GM12878 (cell line): Measurements from ENCODE around the gene UBAC2. TPM values are rescaled to one million over a fixed set of nuclear protein-coding genes. Genes with fewer than 3 reads are reported as not detected.

Experiments
- BCL11A ChIP-seq: IDR thresholded peaks from 2 replicates; pipeline ENCODE4 v1.6.1; 2011; ENCODE audit warnings: low read depth, low read length
- CHD4 ChIP-seq: fragments of 200-600 bp; sonication (generic); IDR thresholded peaks from 2 replicates; pipeline ENCODE4 v1.6.1; 2016; ENCODE audit warnings: mild to moderate bottlenecking
- ETV6 ChIP-seq, 2 experiments: fragments of 450-650 bp in 1 of 2; IDR thresholded peaks in 1 of 2; conservative IDR thresholded peaks in 1 of 2; 2 replicates each; pipeline ENCODE4 v1.6.1; 2014; ENCODE audit warnings: antibody characterized with exemption in 1 of 2, borderline replicate concordance in 1 of 2, low read depth in 1 of 2, mild to moderate bottlenecking in 1 of 2, moderate library complexity in 1 of 2
- MEF2B ChIP-seq: fragments of 450-650 bp; IDR thresholded peaks from 2 replicates; pipeline ENCODE4 v1.6.1; 2018; ENCODE audit warnings: mild to moderate bottlenecking, moderate library complexity; ENCODE audit not compliant: partially characterized antibody, poor library complexity, severe bottlenecking
- MTA2 ChIP-seq: fragments of 450-650 bp; IDR thresholded peaks from 2 replicates; pipeline ENCODE4 v1.6.1; 2016; ENCODE audit warnings: low read depth, mild to moderate bottlenecking, moderate library complexity
- NFIC ChIP-seq: IDR thresholded peaks from 2 replicates; pipeline ENCODE4 v1.6.1; 2012; ENCODE audit warnings: low read depth, mild to moderate bottlenecking, inconsistent platforms, low read length, moderate library complexity
- POLR2A ChIP-seq: IDR thresholded peaks from 2 replicates; pipeline ENCODE4 v1.6.1; 2011; ENCODE audit warnings: low read depth, mild to moderate bottlenecking, low read length
- WRNIP1 ChIP-seq: IDR thresholded peaks from 2 replicates; pipeline ENCODE4 v1.6.1; 2011; ENCODE audit warnings: low read depth, low read length, improper control_type of control experiment, borderline replicate concordance
- ZSCAN29 ChIP-seq: fragments of 450-650 bp; IDR thresholded peaks from 2 replicates; pipeline ENCODE4 v1.6.1; 2017; ENCODE audit warnings: mild to moderate bottlenecking, moderate library complexity
- polyA plus RNA-seq, 11 experiments: library from polyadenylated mRNA; depleted of rRNA in 4 of 11; unstranded in 6 of 11; stranded (reverse) in 5 of 11; fragments of >200 nt; fragmentation: Nextera tagmentation in 4 of 11; fragmentation: Illumina TruSeq in 1 of 11; extraction: Ambion mirVana in 4 of 11; extraction: Trizol in 1 of 11; gene quantifications; 1 replicate in 1 of 11; 2 replicates in 10 of 11; pipeline versions ENCODE4 v1.2.1 to v1.2.3, GENCODE V29; 2011 to 2016; ENCODE audit warnings: inconsistent platforms in 2 of 11, missing spikeins in 2 of 11, low read depth in 1 of 11
- total RNA-seq, 4 experiments: library from RNA; depleted of rRNA in 3 of 4; stranded (reverse); fragments of >200 nt in 3 of 4; fragmentation: Illumina TruSeq in 1 of 4; extraction: Trizol in 1 of 4; gene quantifications; 2 replicates each; pipeline versions ENCODE4 v1.2.1 to v1.2.3, GENCODE V29; 2013 to 2021
- TF ChIP-seq, protein P1 (sequence below): fragments of 450-650 bp; IDR thresholded peaks from 2 replicates; pipeline ENCODE4 v1.6.1; 2016; ENCODE audit warnings: mild to moderate bottlenecking
- TF ChIP-seq, protein P2 (sequence below): IDR thresholded peaks from 2 replicates; pipeline ENCODE4 v1.6.1; 2012; ENCODE audit warnings: low read length, inconsistent platforms
- TF ChIP-seq, protein P3 (sequence below): IDR thresholded peaks from 2 replicates; pipeline ENCODE4 v1.6.1; 2012; ENCODE audit warnings: improper control_type of control experiment, low read depth, low read length; ENCODE audit not compliant: insufficient replicate concordance
- TF ChIP-seq, protein P4 (sequence below): IDR thresholded peaks from 2 replicates; pipeline ENCODE4 v1.6.1; 2011; ENCODE audit warnings: borderline replicate concordance, low read depth, mild to moderate bottlenecking, moderate library complexity, mixed read lengths, low read length; ENCODE audit not compliant: insufficient read depth; ENCODE audit errors: extremely low read length

The UBAC2 gene
- total and polyA plus RNA-seq, 10 of the 15 experiments (the other 5 are each of a cell fraction or from before 2014, with no cell fraction given) = 3.0 to 54.6 (median 17.4) TPM

DNA sequence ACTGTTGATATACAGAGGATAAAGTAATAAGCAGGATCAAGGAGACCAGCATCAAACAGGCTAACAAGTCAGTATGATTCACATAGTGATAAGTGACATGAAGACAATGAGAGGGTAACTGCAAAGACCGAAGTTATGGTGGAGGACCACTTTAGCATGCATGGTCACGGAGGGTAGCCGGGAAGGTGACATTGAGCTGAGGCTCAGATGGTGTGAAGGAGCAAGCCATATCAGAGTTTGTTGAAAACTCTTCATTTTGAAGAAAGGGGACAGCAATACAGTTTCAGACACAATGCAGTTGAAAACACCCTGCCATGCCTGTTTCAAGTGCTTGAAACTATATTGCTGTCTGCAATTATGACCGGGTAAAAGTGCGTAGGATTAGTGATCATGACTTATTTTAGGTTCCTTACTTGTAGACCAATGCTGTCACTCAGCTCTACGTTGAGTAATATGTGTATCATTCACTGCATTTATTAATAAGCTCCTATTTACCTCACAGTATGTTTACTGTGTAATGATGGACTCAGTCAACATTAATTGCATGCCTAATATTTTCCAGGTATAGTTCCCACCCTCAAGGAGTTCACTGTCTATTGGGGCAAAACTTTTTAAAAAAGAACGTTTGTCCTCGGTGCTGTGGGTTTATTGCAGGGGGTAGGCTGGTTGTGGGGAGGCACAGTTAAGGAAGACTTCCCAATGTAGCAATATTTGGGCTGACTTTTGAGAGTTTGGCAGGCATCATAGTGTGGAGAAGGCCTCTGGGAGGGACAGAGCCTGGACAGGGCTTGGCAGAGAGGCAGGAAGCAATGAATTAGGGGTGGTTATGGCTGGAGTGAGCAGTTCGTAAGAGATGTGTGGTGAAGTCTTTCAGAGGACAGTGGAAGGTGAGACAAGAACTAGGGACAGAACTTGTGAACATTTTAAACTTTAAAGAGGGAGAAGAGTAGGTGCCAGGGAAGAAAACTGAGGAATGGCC is 3.2 kb downstream of the UBAC2 start (continued):
- TF ChIP-seq, protein P1, sequence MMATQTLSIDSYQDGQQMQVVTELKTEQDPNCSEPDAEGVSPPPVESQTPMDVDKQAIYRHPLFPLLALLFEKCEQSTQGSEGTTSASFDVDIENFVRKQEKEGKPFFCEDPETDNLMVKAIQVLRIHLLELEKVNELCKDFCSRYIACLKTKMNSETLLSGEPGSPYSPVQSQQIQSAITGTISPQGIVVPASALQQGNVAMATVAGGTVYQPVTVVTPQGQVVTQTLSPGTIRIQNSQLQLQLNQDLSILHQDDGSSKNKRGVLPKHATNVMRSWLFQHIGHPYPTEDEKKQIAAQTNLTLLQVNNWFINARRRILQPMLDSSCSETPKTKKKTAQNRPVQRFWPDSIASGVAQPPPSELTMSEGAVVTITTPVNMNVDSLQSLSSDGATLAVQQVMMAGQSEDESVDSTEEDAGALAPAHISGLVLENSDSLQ = peak; percentile 94
- TF ChIP-seq WRNIP1 (no peak), NFIC (peak; percentile 63; the same call in 1 of the 2 replicates), MTA2 (no peak), ZSCAN29 (no peak), POLR2A (no peak), CHD4 (0 out of 2 replicates have a peak, but pooled peaks have one; percentile 81), BCL11A (peak; percentile 75), MEF2B (peak; percentile 25), ETV6 (conservative IDR thresholded peaks at IDR 0.05 in 1 of 2, IDR thresholded peaks at IDR 0.05 in 1 of 2; ENCODE audit: borderline replicate concordance in 1 of 2, low read depth in 1 of 2) (peak in 1 of 2 experiments; percentile 17; a peak in 1 of 4 replicates)
- TF ChIP-seq, protein P2, sequence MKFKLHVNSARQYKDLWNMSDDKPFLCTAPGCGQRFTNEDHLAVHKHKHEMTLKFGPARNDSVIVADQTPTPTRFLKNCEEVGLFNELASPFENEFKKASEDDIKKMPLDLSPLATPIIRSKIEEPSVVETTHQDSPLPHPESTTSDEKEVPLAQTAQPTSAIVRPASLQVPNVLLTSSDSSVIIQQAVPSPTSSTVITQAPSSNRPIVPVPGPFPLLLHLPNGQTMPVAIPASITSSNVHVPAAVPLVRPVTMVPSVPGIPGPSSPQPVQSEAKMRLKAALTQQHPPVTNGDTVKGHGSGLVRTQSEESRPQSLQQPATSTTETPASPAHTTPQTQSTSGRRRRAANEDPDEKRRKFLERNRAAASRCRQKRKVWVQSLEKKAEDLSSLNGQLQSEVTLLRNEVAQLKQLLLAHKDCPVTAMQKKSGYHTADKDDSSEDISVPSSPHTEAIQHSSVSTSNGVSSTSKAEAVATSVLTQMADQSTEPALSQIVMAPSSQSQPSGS = peak; percentile 79
- TF ChIP-seq, protein P3, sequence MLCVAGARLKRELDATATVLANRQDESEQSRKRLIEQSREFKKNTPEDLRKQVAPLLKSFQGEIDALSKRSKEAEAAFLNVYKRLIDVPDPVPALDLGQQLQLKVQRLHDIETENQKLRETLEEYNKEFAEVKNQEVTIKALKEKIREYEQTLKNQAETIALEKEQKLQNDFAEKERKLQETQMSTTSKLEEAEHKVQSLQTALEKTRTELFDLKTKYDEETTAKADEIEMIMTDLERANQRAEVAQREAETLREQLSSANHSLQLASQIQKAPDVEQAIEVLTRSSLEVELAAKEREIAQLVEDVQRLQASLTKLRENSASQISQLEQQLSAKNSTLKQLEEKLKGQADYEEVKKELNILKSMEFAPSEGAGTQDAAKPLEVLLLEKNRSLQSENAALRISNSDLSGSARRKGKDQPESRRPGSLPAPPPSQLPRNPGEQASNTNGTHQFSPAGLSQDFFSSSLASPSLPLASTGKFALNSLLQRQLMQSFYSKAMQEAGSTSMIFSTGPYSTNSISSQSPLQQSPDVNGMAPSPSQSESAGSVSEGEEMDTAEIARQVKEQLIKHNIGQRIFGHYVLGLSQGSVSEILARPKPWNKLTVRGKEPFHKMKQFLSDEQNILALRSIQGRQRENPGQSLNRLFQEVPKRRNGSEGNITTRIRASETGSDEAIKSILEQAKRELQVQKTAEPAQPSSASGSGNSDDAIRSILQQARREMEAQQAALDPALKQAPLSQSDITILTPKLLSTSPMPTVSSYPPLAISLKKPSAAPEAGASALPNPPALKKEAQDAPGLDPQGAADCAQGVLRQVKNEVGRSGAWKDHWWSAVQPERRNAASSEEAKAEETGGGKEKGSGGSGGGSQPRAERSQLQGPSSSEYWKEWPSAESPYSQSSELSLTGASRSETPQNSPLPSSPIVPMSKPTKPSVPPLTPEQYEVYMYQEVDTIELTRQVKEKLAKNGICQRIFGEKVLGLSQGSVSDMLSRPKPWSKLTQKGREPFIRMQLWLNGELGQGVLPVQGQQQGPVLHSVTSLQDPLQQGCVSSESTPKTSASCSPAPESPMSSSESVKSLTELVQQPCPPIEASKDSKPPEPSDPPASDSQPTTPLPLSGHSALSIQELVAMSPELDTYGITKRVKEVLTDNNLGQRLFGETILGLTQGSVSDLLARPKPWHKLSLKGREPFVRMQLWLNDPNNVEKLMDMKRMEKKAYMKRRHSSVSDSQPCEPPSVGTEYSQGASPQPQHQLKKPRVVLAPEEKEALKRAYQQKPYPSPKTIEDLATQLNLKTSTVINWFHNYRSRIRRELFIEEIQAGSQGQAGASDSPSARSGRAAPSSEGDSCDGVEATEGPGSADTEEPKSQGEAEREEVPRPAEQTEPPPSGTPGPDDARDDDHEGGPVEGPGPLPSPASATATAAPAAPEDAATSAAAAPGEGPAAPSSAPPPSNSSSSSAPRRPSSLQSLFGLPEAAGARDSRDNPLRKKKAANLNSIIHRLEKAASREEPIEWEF = no peak
- TF ChIP-seq, protein P4, sequence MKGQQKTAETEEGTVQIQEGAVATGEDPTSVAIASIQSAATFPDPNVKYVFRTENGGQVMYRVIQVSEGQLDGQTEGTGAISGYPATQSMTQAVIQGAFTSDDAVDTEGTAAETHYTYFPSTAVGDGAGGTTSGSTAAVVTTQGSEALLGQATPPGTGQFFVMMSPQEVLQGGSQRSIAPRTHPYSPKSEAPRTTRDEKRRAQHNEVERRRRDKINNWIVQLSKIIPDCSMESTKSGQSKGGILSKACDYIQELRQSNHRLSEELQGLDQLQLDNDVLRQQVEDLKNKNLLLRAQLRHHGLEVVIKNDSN = no peak
